H1 (cell line): ENCODE results near the gene NRM. TPM values are rescaled to one million over a fixed set of nuclear protein-coding genes. Genes with fewer than 3 reads are reported as not detected.
A peak's percentile ranks its signal among the peaks of the same experiment; 100 is the strongest.

ENCODE experiments used
- CBX5 ChIP-seq: fragments of 300-800, 300-1000 bp; sonication (generic); IDR thresholded peaks from 2 replicates; pipeline ENCODE4 v1.7.1; 2016; ENCODE audit warnings: antibody characterized with exemption, low read length, low read depth
- CHD2 ChIP-seq: IDR thresholded peaks from 2 replicates; pipeline ENCODE4 v1.6.1; 2012; ENCODE audit warnings: low read length, improper control_type of control experiment
- CHD7 ChIP-seq: fragments of 300-600 bp; sonication (generic); IDR thresholded peaks from 2 replicates; pipeline ENCODE4 v1.7.1; 2012; ENCODE audit warnings: low read length, moderate library complexity, mild to moderate bottlenecking, inconsistent platforms; ENCODE audit not compliant: insufficient replicate concordance
- EP300 ChIP-seq, 2 experiments: IDR thresholded peaks; 1 replicate in 1 of 2; 2 replicates in 1 of 2; pipeline ENCODE4 v1.6.1; 2011 to 2012; ENCODE audit warnings: low read depth in 2 of 2, low read length in 2 of 2, mild to moderate bottlenecking in 2 of 2, borderline replicate concordance in 1 of 2, inconsistent platforms in 1 of 2, moderate library complexity in 1 of 2
- FOSL1 ChIP-seq: IDR thresholded peaks from 2 replicates; pipeline ENCODE4 v1.6.1; 2011; ENCODE audit warnings: mild to moderate bottlenecking, low read depth, low read length, moderate library complexity; ENCODE audit not compliant: insufficient read depth
- JUND ChIP-seq: IDR thresholded peaks from 2 replicates; pipeline ENCODE4 v1.6.1; 2011; ENCODE audit warnings: mild to moderate bottlenecking, improper control_type of control experiment, low read length
- RAD21 ChIP-seq, 2 experiments: IDR thresholded peaks in 1 of 2; conservative IDR thresholded peaks in 1 of 2; 2 replicates each; pipeline ENCODE4 v1.6.1; 2011; ENCODE audit warnings: low read depth in 2 of 2, low read length in 2 of 2, improper control_type of control experiment in 1 of 2, inconsistent platforms in 1 of 2, mild to moderate bottlenecking in 1 of 2, moderate library complexity in 1 of 2
- RFX5 ChIP-seq: IDR thresholded peaks from 2 replicates; pipeline ENCODE4 v1.6.1; 2011; ENCODE audit warnings: low read depth, low read length, improper control_type of control experiment, borderline replicate concordance
- SP1 ChIP-seq: IDR thresholded peaks from 2 replicates; pipeline ENCODE4 v1.6.1; 2011; ENCODE audit warnings: low read depth, low read length
- polyA plus RNA-seq, 7 experiments: library from polyadenylated mRNA; depleted of rRNA in 3 of 7; stranded (reverse) in 5 of 7; unstranded in 2 of 7; fragments of >200 nt in 5 of 7; fragments of 200-250 nt in 2 of 7; gene quantifications; 1 replicate in 5 of 7; 2 replicates in 1 of 7; 4 replicates in 1 of 7; pipeline versions ENCODE4 v1.2.1 to v1.2.3, GENCODE V29; 2011 to 2013; ENCODE audit warnings: missing spikeins in 2 of 7, mixed read lengths in 2 of 7
- total RNA-seq: library from RNA; stranded (reverse); fragmentation: NEBNext Ultra II Directional; extraction: Animal tissue kit (Norgen Biotek cat#: 25700); gene quantifications from 2 replicates; pipeline ENCODE4 v1.2.1, GENCODE V29; 2021

Gene NRM
- total and polyA plus RNA-seq, 2 of the 8 experiments (the other 6 are each of a cell fraction or from before 2014, with no cell fraction given): 27.3 to 50.4 TPM

- TF ChIP-seq CBX5: no peak
- no peak for TF ChIP-seq CHD7
- TF ChIP-seq SP1: peak; percentile 16
- TF ChIP-seq RAD21 (IDR thresholded peaks at IDR 0.05 in 1 of 2, conservative IDR thresholded peaks at IDR 0.05 in 1 of 2; ENCODE audit: low read depth in 2 of 2, low read length in 2 of 2): no peak
- TF ChIP-seq FOSL1: no peak
- no peak for TF ChIP-seq EP300 (IDR thresholded peaks at IDR 0.05; ENCODE audit: borderline replicate concordance in 1 of 2, low read depth in 2 of 2, low read length in 2 of 2)
- no peak for TF ChIP-seq JUND
- TF ChIP-seq RFX5: no peak
- peak; percentile 28; the same call in 1 of the 2 replicates for TF ChIP-seq CHD2
Measured at GRCh38 chr6:30719791-30720737, 29.3 kb upstream of the NRM start, which contains the start of gene TUBB (continued).
